NCI-H146 treated with DMSO at 0.1 percent for 48 hours (cell line): ENCODE results near the gene LIN7A.
A peak's percentile ranks its signal among the peaks of the same experiment; 100 is the strongest.

Experiments used
- DNase-seq: peaks from one replicate; lab custom pipeline; 2025; ENCODE audit not compliant: unreplicated experiment; lab: John Stamatoyannopoulos, UW

The LIN7A gene, protein sequence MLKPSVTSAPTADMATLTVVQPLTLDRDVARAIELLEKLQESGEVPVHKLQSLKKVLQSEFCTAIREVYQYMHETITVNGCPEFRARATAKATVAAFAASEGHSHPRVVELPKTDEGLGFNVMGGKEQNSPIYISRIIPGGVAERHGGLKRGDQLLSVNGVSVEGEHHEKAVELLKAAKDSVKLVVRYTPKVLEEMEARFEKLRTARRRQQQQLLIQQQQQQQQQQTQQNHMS

GRCh38 chr12:80937391-80938238 is at the start of gene LIN7A:
TSS of gene LIN7A (minus strand) at chr12:80937934. CDS start at chr12:80937722, 212 bp downstream.
- DNase-seq, result peak; percentile 61

DNA sequence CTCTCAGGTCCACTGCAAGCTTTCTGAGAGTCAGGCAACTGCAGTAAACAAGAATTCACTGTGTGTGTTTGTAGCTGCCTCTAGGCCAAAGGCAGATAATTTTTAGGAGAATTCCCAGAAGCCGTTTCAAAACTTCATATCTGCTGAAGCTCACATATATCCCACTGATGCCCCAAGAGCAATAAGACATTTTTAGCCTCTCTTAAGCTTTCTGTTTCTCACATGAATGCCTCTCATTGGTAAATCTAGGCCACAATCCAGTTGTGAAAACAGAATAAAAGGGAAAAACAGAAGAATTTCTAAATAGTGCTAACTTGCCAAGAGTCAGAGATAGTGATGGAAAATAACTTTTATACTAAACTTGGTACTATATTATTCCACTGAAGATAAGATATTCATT is 48.5 kb upstream of the LIN7A start:
- no peak for DNase-seq

DNA sequence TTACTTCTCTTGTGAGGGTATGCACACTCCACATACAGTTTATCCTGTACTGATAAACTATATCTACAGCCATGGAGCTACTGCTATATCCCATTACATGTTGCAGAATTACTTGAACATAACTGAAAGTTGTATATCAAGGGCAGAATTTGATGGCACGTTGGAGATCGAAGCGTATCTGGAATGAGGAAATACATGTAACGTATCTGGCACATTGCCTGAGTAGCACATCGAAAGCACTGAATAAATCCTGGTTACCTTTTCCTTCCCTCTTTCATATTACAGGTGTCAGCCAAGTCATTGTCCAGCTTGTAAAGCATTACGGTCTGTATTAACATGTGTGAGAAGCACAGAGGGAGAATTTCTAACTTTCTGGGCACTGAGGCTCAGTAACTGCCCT is 42.1 kb upstream of the LIN7A start:
- no peak for DNase-seq

- no peak for DNase-seq
These were observed 41.5 kb upstream of the LIN7A start for GRCh38 chr12:80979251-80979650.

DNA sequence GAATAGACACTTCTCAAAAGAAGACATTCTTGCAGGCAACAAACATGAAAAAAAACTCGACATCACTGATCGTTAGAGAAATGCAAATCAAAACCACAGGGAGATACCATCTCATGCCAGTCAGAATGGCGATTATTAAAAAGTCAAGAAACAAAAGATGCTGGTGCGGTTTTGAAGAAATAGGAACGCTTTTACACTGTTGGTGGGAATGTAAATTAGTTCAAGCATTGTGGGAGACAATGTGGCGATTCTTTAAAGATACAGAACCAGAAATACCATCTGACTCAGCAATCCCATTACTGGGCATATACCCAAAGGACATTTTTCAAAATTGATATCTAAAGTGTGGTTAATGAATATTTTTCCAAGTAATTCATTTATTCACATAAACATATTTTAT is 39.6 kb upstream of the LIN7A start:
- no peak for DNase-seq

- no peak for DNase-seq
These were observed 30.6 kb upstream of the LIN7A start for GRCh38 chr12:80968326-80968725.

- DNase-seq, result no peak
These were observed 29.8 kb upstream of the LIN7A start for GRCh38 chr12:80967565-80967964.

- no peak for DNase-seq
These were observed 28.3 kb upstream of the LIN7A start for GRCh38 chr12:80966001-80966400.

DNA sequence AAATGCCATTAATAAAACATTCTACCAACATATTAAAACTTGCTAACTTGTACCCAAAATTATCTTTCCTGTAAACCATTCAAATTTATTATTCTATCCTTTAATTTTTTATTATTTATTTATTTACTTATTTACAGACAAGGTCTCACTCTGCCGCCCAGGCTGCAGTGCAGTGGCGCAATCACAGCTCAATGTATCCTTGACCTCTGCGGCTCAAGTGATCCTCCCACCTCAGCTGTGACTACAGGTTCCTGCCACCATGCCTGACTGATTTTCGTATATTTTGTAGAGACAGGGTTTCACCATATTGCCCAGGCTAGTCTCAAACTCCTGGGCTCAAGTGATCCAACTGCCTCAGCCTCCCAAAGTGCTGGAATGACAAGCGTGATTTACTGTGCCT is 20.4 kb upstream of the LIN7A start:
- no peak for DNase-seq

DNA sequence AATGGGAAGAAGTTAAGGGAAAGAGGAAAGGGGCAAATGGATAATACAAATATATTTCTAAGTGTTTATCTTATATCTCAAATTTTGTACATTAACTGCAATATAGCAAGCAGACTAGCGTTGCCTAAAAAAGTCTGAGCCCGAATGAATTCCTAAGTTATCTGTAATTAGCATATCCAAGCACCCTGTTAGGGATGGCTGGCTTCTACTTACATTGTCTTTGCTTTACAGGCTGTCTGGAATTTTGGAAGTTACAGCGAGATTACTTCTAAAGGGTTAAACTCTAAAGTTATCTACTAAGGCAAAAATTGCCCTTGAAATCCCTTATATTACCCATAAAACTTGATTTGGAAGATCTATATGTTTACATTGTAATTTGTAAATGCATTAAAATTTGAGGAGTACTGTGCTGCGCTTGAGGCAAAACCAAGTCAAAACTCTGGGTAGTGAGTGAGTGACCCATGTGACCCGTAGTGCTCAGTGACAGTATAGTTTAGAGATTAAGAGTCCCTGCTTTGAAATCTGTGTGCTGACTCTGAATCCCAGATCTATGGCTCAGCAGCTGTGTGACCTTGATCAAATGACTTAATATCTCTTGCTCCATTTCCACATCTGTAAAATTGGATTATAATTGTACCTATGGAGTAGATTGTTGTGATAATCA is 17.3 kb upstream of the LIN7A start:
- DNase-seq, result no peak

- no peak for DNase-seq
These were observed 14.7 kb upstream of the LIN7A start for GRCh38 chr12:80952443-80952842.

DNA sequence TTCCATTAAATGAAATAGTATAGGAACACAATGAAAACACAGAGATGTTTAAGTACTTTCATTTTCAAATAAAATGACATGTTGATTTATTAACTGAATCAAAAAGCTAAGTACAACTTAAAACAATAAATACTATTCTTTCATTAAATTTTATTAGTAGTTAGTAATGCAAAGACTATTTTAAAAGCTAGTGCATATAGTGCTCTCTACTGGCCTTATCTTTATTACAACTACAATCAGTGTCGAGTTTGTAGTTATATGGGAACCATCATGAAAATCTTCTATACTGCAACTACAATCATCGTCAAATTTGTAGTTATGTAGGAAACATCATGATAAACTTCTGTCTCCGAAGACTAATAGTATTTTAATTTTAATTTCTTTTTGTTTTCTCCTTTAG is 8.9 kb upstream of the LIN7A start:
- no peak for DNase-seq

GRCh38 chr12:80943338-80943737 is 5.6 kb upstream of the LIN7A start:
- no peak for DNase-seq

DNA sequence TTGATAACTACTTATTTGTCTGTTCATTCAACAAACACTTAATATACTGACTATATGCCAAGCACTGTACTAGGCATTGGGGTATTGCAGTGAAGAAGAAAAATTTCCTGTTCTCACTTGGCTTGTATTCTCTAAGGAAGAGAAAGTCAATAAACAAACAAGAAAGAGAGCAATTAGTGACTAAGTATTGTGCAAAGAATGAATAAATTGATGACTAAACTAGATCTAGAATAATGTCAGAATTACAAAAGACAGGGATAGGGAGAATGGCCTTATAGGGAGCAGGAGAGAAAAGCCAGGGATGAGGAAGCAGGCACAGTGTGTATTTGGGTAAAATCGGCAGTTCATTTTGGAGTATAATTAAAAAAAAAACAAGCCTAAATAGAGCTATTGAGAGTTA is 4.2 kb upstream of the LIN7A start:
- DNase-seq, result no peak

DNA sequence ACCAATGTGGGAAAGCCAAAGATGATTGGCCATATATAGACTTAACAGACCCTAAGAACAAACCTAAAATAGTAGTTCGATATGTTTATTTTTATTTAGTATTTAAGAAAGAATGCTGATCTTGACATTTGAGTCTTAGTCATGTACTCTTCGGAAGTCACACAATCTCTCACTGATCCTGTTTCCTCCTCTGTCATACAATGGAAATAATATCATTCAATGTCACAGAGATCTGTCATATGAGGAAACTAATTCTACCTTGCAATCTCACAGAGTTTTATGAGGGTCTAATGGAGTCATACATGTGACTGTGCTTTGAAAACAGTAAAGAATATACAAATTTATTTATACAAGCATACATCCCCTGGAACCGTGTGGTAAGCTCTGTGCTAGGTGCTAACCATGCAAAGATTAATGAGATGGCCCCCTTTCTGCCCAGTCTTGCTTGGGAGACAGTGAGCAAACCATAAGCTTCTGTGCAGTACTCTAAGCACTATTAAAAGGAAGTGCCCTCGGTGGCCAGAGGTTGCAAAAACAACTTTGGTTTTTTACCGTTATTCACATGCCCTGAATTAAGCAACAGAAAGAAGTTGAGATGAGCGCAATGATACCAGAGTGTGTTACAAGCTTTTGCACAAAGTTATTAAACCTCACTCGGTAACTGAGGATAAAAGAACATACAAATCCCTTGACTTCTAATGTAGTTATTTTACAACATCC is 1.7 kb upstream of the LIN7A start:
- no peak for DNase-seq

DNA sequence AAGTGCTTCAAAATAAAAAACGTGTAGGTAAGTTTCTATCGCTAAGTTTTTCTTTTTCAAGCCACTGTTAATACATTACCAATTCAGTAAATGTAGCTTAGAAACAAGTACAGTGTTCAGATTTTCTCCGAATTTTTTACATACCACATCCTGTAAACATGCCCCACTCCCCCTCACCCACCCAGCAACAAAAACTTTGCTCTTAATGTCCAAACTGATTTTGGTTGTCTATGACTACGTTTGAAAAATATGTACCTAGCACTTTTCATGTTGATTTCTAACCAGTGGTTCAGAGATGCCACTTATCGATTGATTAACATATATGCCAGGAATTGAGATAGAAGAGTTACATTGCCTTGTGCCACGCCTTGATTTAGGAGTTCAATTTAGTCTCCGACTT is 663 bp upstream of the LIN7A start:
- no peak for DNase-seq

DNA sequence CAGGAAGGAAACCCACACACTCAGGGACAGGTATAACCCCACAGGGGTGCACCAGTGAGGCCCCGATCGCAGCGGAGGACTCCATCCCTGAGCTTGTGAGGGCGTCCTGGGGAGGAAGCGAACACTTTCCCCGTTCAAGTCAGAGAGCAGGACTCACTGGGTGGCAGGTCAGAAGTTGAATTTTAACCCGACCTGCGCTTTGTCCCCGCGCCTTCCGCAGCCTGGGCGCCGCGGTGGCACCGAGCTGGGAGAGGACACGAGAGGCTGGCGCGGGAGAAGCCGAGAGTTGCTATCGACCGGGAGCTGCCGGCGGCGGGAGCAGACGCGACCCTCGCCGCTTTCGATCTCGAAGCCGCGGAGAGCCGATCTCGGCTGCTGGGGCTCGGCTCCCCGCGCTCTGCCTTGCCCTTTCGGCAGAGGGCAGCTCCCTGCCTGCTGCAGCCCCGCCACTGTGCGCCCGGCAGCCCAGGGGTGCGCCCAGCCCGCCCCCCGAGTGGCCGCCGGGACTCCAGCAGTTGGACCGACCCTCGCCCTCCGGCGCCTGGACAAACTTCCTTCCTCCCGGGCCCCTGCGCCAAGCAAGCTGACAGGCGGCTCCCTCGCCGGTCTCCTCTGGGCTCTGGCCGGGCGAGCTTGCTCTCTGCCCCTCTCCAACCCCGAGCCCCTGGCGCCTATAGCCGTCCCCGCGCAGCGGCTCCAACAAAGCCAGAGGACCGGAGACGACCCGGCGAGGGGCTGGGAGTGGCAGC is 918 bp downstream of the LIN7A start:
- DNase-seq, result no peak

GRCh38 chr12:80936353-80936641 is 1.4 kb downstream of the LIN7A start:
- DNase-seq, result peak; percentile 69

GRCh38 chr12:80935111-80935510 is 2.6 kb downstream of the LIN7A start:
- peak; percentile 48 for DNase-seq

GRCh38 chr12:80925983-80926382 is 11.8 kb downstream of the LIN7A start:
- DNase-seq, result no peak

DNA sequence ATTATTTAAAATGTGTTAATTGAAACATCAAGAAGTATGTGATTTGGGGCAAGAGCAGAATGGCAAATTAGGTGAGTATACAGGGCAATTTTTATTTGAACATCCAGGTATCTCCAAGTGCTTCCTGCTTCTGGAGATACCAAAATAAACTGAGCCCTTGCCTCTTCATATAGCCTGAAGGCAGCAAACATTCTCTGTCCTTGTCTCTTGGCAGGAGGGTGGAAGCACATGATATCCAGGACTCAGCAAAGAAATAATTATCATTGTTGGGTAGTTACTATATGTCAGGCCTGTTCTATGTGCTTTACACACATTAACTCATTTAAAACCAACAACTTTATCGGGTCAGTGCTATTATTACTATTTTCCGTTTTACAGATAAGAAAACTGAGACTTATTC is 12.5 kb downstream of the LIN7A start:
- peak; percentile 29 for DNase-seq
